GM13976 (cell line): Measurements from ENCODE around the gene NFATC3.
"Not testable (repeated sequence)": the region's sequence is repeated elsewhere in the genome, so short reads cannot be mapped to it uniquely, and the experiment has no call there.

ENCODE experiments used
- DNase-seq: peaks from one replicate; pipeline ENCODE4 v3.0.0; 2012; ENCODE audit warnings: low spot score
- in situ Hi-C: fragments of 300-500 bp; cut with MboI; formaldehyde crosslinking; loops from one replicate; pipeline ENCODE4 v1.12.0; 2022; ENCODE audit warnings: low sequenced_read_pairs, mixed read lengths, inconsistent platforms; ENCODE audit not compliant: unreplicated experiment
- TF ChIP-seq, protein P1 (sequence below): IDR thresholded peaks from 2 replicates; pipeline ENCODE4 v1.5.1; 2012; ENCODE audit warnings: borderline replicate concordance, mild to moderate bottlenecking; ENCODE audit not compliant: insufficient read depth; ENCODE audit errors: extremely low read depth, missing control alignments, control extremely low read depth

NFATC3 gene

DNA sequence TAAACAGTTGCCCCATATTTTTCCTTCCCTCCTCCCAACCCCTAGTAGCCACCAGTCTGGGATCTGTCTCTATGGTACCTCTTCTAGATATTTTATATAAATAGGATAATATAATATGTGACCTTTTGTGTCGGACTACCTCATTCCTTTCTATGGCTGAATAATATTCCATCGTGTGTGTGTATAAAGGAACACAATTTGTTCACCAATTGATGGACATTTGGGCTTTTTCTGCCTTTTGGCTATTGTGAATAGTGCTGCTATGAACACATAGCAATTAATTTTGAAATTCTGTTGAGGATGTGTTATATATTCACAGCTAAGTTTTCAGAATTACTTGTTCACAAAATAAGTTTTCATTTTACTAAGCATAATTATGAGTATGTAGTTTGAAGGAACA is 2.5 kb downstream of the NFATC3 start:
- in situ Hi-C loops, result no loop called here
- no peak for DNase-seq
- TF ChIP-seq, protein P1, sequence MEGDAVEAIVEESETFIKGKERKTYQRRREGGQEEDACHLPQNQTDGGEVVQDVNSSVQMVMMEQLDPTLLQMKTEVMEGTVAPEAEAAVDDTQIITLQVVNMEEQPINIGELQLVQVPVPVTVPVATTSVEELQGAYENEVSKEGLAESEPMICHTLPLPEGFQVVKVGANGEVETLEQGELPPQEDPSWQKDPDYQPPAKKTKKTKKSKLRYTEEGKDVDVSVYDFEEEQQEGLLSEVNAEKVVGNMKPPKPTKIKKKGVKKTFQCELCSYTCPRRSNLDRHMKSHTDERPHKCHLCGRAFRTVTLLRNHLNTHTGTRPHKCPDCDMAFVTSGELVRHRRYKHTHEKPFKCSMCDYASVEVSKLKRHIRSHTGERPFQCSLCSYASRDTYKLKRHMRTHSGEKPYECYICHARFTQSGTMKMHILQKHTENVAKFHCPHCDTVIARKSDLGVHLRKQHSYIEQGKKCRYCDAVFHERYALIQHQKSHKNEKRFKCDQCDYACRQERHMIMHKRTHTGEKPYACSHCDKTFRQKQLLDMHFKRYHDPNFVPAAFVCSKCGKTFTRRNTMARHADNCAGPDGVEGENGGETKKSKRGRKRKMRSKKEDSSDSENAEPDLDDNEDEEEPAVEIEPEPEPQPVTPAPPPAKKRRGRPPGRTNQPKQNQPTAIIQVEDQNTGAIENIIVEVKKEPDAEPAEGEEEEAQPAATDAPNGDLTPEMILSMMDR, result no peak

DNA sequence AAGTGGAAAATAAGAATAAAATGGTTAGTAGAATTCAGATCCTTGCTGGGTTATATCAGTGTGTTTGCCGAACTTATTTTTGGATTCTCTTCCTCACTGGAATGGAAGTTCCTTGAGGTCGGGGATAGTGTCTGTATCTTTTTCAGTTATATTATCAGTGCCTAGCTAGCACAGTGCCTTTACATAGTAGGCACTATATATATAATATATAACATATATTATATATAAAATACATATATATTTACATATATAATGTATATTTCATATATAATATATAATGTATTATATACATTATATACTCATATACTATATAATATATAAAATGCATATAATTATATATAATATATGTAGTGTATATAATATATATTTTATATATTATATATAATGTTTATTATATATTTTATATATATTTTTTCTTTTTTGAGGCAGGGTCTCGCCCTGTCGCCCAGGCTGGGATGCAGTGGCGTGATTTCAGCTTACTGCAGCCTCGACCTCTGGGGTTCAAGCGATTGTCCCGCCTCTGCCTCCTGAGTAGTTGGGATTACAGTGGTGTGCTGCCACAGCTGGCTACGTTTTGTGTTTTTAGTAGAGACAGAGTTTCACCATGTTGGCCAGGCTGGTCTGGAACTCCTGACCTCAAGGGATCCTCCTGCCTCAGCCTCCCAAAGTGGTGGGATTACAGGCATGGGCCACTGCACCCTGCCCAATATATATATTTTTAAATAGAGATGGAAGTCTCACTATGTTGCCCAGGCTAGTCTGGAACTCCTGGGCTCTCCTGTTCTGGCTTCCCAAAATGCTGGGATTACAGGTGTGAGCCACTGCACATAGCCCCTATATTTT is 3.2 kb downstream of the NFATC3 start:
- in situ Hi-C loops, result no loop called here
- TF ChIP-seq, protein P1, result no peak
- no peak for DNase-seq

DNA sequence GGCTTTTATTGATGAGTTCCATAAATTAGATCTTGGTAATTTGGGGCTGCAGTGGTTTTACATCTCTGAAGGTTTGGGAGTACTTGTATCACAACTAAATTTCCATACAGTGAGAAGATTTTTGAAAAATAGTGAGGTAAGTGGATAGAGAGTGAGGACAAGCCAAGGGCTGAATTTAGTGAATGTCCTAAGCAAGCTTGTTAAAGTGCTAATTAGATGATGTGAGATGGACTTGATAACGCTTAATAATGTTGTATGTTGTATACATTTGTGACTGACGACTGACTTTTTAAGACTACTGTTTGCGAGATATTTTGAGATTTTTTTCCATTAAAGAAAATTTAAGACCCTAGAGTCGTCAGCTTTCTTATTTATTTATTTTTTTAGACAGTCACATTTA is 3.9 kb downstream of the NFATC3 start:
- in situ Hi-C loops, result no loop called here
- TF ChIP-seq, protein P1, result no peak
- DNase-seq, result no peak

DNA sequence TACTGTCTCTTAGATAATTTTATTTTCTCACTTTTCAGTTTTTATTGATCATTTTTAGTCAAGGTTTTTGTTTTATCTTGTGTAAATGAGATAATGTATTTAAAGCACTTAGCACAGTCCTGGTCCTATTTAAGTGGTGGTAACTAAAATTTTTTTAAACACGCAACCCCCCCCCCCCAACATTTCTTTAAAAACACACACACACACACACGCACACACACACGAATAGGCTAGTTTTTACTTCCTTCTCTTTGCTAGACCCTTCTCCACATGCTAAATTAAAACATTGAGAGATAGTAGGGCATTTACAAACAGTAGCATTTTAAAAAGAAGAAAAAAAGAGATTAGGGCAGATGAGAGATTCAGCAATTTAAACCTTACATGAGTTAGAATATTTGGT is 5.0 kb downstream of the NFATC3 start:
- in situ Hi-C loops, result no loop called here
- DNase-seq, result no peak
- TF ChIP-seq, protein P1, result no peak

DNA sequence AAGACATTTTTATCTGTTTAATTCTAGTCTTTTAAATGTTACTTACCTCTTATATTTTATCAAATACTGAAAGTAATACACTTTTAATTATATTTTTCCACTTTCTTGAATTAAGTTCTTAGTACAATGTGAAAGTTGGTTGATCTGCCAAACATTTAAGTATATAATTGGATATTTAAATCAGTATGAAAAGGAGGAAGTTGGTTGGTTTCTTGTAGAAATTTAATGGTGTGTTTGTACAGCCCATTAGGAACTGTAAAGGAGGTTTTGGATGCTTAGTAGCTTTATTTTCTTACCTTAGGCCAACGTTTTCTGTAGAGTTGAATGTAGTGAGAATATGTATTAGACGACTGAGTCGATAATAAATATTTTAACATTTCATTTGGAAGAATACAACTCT is 5.4 kb downstream of the NFATC3 start:
- TF ChIP-seq, protein P1, result no peak
- in situ Hi-C loops, result no loop called here

DNA sequence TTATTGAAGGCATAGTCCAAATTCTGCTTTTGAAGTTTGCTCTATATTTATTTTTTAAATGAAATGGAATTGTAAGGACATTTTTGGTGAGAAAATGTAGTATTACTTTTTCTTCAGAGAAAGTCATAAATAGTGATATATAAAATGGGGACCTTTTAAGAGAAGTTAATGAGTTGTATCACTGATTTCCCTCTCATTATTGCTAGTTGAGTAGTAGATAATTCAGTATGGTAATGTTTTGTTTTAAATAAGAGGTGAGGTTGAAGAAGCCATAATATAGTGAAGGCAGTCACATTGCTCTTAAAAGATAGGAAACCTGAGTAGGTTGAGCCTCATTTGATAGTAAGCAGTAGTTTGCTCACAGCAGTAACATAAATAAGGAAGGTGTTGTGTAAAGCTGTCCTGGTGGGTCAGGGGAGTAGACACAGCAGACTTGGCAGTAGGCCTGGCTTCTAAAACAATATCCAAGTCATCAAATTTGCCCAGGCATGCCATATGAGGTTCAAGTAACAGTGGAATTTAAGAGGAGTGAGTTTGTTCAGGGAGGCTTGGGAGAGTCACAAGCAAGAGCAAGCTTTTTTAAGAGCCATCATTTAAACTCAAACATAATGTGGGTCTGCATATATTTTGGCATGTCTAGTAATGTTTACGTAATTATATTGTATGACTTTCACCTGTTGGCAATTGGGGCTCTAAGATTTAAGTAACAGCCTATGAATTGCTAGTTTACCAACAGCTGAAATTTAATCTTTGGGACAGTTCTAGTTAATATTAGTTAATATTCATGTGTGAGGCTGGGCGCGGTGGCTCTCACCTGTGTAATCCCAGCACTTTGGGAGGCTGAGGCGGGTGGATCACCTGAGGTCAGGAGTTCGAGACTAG is 6.5 kb downstream of the NFATC3 start:
- TF ChIP-seq, protein P1, result no peak
- no peak for DNase-seq
- in situ Hi-C loops, result no loop called here

More for the DNA sequence above, 5.4 kb downstream of the NFATC3 start:
- no peak for DNase-seq

DNA sequence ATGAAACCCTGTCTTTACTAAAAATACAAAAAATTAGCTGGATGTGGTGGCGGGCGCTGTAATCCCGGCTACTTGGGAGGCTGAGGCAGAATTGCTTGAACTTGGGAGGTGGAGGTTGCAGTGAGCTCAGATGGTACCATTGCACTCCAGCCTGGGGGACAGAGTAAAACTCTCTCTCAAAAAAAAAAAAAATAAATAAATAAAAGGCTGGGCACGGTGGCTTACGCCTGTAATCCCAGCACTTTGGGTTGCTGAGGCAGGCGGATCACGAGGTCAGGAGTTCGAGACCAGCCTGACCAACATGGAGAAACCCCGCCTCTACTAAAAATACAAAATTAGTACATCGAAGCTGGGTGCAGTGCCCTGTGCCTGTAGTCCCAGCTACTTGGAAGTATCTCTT is 7.1 kb downstream of the NFATC3 start:
- DNase-seq, in situ Hi-C loops: not testable (repeated sequence)
